HCEC 1CT (cell line): ENCODE results near the gene C1orf35.
"Not testable (repeated sequence)": the region's sequence is repeated elsewhere in the genome, so short reads cannot be mapped to it uniquely, and the experiment has no call there.

Experiments used
- DNase-seq: peaks from one replicate; pipeline ENCODE4 v3.0.0-alpha.2; 2017

Gene C1orf35

GRCh38 chr1:228142155-228142691 is 39.1 kb upstream of the C1orf35 start:
- DNase-seq, result no peak

- no peak for DNase-seq
Observed at GRCh38 chr1:228141226-228142044, 38.3 kb upstream of the C1orf35 start.

GRCh38 chr1:228140724-228141225 is 37.6 kb upstream of the C1orf35 start:
- DNase-seq, result no peak

DNA sequence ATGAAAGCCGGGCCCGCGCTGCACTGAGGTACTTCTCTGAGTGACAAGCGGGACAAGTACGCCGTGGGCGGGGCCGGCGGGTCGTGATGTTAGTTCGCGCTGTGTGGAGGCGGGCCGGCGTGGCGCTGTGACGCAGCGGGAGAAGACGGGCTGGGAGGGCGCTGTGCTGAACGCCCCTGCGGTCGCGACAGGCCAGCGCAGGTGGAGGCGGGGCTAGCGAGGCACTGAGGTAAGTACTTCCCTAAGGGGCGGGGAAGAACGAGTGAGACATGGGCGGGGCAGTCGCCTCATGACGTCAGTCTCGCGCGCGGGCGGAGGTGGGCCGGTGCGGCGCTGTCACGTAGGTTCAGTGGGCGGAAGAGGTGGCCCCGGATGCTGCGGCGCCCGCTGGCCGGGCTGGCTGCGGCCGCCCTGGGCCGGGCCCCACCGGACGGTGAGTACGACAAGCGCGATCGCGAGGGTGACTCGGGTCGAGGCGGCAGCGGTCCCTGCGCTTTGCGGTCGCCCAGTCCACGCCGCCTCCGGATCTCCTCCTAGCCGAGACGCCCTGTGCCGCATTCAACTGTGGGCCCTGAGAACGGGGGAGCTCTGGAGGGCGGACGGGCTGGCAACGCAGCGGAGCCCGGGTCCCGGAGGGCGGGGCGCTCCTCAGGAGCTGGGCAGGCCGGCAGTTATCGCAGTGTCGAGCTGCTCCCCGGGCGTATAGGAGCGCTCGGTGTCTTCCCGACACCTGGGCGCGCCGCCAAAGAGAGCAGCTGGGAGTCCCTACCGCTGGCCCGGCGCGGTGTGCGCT is 37.0 kb upstream of the C1orf35 start, which contains the start of gene GUK1:
GUK1 (plus strand) TSS at position 349 of the 793 bp plus-strand sequence; CDS start at position 373, 24 bp downstream.
- peak; percentile 100 for DNase-seq

DNA sequence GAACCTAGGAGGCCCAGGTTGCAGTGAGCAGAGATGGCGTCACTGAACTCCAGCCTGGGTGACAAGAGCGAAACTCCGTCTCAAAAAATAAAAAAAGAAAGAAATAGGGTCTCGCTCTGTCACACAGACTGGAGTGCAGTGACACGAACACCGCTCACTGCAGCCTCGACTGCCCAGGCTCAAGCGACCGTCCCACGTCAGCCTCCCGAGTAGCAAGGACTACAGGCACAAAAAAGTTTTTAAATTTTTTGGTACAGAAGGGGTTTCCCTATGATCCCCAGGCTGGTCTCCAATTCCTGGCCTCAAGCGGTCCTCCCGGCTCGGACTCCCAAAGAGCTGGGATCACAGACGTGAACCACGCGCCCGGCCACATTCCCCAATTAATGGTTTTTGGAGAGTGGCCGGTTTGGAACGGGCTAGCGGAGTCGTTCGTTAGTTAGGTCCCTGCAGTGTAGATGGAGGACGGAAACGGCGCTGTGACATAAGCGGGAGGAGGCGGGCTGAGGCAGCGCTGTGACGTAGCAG is 36.3 kb upstream of the C1orf35 start:
- DNase-seq, result no peak

- no peak for DNase-seq
Observed at GRCh38 chr1:228136901-228137300, 33.8 kb upstream of the C1orf35 start.

- no peak for DNase-seq
Observed at GRCh38 chr1:228134591-228134990, 31.5 kb upstream of the C1orf35 start.

DNA sequence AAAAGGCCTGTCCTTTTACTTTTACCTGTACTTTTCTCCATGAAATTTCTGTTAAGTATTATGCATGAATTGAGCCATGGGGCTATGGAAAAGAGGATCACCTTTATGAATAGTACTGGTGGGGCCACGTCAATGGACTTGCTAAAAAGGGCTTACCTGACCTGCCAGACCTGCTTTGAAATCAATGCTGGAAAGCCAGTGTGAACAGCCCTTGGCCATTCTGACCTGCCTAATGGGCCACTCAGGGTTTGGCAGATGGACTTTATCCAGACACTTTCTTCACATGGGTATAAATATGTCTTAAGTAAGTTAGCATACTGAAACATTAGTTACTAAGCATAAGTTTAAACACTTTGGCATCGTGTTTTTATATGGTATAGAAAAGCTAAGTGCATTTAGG is 28.6 kb upstream of the C1orf35 start:
- no peak for DNase-seq

DNA sequence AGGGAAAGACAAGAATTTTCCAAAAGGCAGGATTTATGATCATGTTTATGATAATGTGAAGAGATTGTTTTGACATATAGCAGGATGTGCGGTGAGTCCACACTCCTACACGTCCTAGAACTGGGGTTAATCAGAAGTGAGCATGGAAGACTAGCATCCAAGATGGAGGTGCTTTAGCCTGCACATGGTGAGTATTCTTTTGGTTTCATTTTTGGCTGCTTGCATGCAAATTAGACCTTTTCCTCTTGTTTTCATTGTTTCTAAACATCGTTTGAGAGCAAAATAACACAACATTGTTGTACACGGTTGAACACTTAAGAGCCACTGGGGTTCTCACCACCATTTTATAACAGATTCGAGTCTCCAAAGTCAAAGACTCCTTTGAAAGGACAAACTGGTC is 22.1 kb upstream of the C1orf35 start:
- no peak for DNase-seq

DNA sequence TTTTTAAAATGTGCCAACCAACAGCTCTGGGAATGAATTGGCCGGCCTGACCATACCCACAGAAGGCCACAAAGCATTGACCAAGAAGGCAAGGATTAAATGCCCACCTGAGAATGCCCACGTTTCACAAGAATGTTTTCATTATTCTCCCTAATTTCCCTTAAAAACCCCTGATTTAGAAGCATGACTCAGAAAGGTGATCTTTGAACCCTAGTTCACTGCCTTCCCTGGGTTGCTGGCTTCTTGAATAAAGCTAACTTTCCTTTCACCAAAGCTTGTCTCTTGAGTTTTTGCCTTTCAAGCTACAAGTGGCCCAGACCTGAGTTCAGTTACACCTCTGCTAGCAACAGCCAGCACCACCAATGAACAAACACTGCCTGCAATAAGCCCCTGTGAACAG is 20.4 kb upstream of the C1orf35 start:
- DNase-seq, result no peak

GRCh38 chr1:228122921-228123441 is 19.9 kb upstream of the C1orf35 start:
- no peak for DNase-seq

GRCh38 chr1:228120857-228121489 is 17.8 kb upstream of the C1orf35 start:
- DNase-seq, result no peak

- DNase-seq, result no peak
Observed at GRCh38 chr1:228120351-228120750, 17.2 kb upstream of the C1orf35 start.

GRCh38 chr1:228118040-228118439 is 14.9 kb upstream of the C1orf35 start:
- DNase-seq, result no peak

GRCh38 chr1:228117335-228117734 is 14.2 kb upstream of the C1orf35 start:
- no peak for DNase-seq

DNA sequence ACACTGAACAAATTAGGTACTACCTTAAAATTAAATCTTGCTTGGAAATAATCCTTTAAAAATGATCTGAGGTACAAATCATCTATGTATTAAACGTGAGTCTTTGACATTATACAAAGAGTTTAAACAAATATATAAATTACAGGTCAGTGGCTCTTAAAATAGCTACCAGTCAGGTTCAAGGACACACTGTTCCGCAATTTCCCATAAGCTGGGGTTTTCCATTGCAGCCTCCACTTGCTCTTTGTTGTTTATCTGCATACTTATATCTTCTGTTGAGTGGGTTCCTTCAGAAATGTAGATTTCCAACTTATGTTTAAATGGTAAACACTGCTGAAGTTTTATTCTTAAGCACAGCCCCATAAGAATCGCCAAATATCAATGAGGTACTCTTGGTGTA is 11.7 kb upstream of the C1orf35 start:
- DNase-seq, result no peak

DNA sequence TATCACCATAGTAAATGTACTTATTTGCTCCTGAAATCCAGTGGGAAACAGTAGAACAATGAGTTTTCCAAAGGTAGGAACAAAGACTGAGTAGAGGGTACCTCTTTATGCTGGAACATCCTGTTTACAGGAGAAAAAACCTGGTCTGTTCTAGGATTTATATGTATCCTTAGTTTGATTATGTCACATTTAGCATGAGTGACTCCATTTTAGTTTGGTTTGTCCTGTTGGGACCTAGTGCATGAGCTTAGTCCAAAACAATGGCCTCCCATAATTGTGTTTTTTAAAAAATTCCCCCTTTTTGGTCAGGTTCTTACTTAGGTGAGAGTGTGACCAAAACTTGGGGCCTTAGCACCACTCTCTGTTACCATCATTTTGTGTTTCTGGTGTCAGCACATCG is 9.5 kb upstream of the C1orf35 start:
- no peak for DNase-seq

GRCh38 chr1:228112167-228112566 is 9.0 kb upstream of the C1orf35 start:
- DNase-seq, result no peak

- not testable (repeated sequence) for DNase-seq
Observed at GRCh38 chr1:228111315-228111714, 8.2 kb upstream of the C1orf35 start.

DNA sequence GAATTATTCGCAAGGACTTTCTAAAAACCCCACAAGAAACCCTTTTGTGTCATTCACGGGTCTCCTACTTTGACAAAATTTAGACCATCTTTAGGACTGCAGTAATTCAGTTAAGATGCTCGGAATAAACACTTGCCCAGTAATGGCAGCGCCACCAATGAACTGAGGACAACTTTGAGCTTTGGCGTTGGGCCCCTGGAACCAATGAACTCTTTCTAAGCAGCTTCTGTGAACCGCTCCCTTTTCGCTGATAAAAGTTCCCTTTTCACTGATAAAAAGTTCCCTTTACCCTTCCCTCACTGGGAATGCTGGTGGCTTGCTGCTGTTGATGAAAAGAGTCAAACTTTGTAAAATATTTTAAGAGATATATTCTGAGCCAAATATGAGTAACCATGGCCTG is 7.4 kb upstream of the C1orf35 start:
- no peak for DNase-seq

GRCh38 chr1:228109962-228110488 is 6.9 kb upstream of the C1orf35 start:
- DNase-seq, result no peak
